ENCODE results near the gene MEPCE. TPM values are rescaled to one million over a fixed set of nuclear protein-coding genes. Genes with fewer than 3 reads are reported as not detected.

Gene MEPCE
- total and polyA plus RNA-seq, 9 of the 15 experiments (the other 6 are each of a cell fraction or from before 2014, with no cell fraction given), result 10.9 to 76.3 (median 44.1) TPM

- TF ChIP-seq ZFP91 (CRISPR knock-in tag; IDR thresholded peaks at IDR 0.05), result peak; percentile 66; the same call in 1 of the 2 replicates
- no peak for TF ChIP-seq SRSF9 (IDR thresholded peaks at IDR 0.05; ENCODE audit: borderline replicate concordance, low read depth, low read length)
- TF ChIP-seq CBX8 (IDR thresholded peaks at IDR 0.05; ENCODE audit: borderline replicate concordance, extremely low read depth, low read depth, low read length, poor library complexity, severe bottlenecking), result no peak
- TF ChIP-seq TSC22D4 (tag; IDR thresholded peaks at IDR 0.05), result no peak
- TF ChIP-seq STAT5B (CRISPR knock-in tag; IDR thresholded peaks at IDR 0.05), result no peak
- no peak for TF ChIP-seq CHAMP1 (IDR thresholded peaks at IDR 0.05)
- peak; percentile 16 for TF ChIP-seq BRD9 (IDR thresholded peaks at IDR 0.05; ENCODE audit: low read depth, partially characterized antibody)
- TF ChIP-seq CCNT2 (IDR thresholded peaks at IDR 0.05; ENCODE audit: borderline replicate concordance, extremely low read depth, insufficient read length, low read depth, low read length), result peak; percentile 48
- TF ChIP-seq ZC3H8 (IDR thresholded peaks at IDR 0.05), result 0 out of 2 replicates have a peak, but pooled peaks have one; percentile 48
- no peak for TF ChIP-seq MECOM (CRISPR knock-in tag; IDR thresholded peaks at IDR 0.05)
- TF ChIP-seq ZMIZ1 (IDR thresholded peaks at IDR 0.05; ENCODE audit: low read depth in 2 of 2, low read length in 2 of 2), result peak in 1 of 2 experiments; percentile 78; a peak in 2 of 4 replicates
- no peak; the same call in 1 of the 2 replicates for TF ChIP-seq ZNF212 (CRISPR knock-in tag; IDR thresholded peaks at IDR 0.05)
- peak; percentile 52 for TF ChIP-seq KDM5B (IDR thresholded peaks at IDR 0.05; ENCODE audit: insufficient replicate concordance, low read depth, low read length)
- TF ChIP-seq ZNF3 (CRISPR knock-in tag; IDR thresholded peaks at IDR 0.05), result no peak
- TF ChIP-seq ZNF217 (CRISPR knock-in tag; IDR thresholded peaks at IDR 0.05), result no peak
These were observed 529 bp upstream of the MEPCE start (continued) for GRCh38 chr7:100428967-100429636.
